GM10248 (cell line): Measurements from ENCODE around the gene SLC9A8.

Source experiments
- CTCF ChIA-PET: fragments of 300-600 bp; sonication (Branson Sonifier 250); formaldehyde crosslinking; extraction: SDS; loops from one replicate; lab custom pipeline; 2021; ENCODE audit warnings: antibody characterized with exemption; lab: Yijun Ruan, JAX
- POLR2A ChIA-PET: fragments of 350-650 bp; sonication (Branson Sonifier 250); formaldehyde crosslinking; extraction: SDS; loops from one replicate; lab custom pipeline; 2020; ENCODE audit warnings: antibody characterized with exemption; lab: Yijun Ruan, JAX
- DNase-seq: peaks from one replicate; pipeline ENCODE4 v3.0.0; 2012; ENCODE audit errors: extremely low spot score
- CTCF ChIP-seq: IDR thresholded peaks from 2 replicates; pipeline ENCODE4 v1.5.1; 2012; ENCODE audit warnings: mild to moderate bottlenecking, low read depth; ENCODE audit errors: extremely low read depth, missing control alignments, control extremely low read depth

Gene SLC9A8

GRCh38 chr20:49914310-49915117 is 101.9 kb downstream of the SLC9A8 start:
- CTCF ChIA-PET = interaction anchor here (0.9 to 4.6 kb wide), 12 partner anchors 9 to 373 kb away, joined by 3 to 17 read pairs (median 5); no protein-coding TSS in a partner anchor
- TF ChIP-seq CTCF = no peak
- POLR2A ChIA-PET = interaction anchor here (0.7 kb wide), 1 partner anchor 563 kb away, joined by 3 read pairs; no protein-coding TSS in a partner anchor
- peak; percentile 16 for DNase-seq

- TF ChIP-seq CTCF = no peak
- POLR2A ChIA-PET = interaction anchor here (0.7 to 2.2 kb wide), 2 partner anchors 11 to 21 kb away, joined by 3 to 16 read pairs; partner anchors contain the start of gene RNF114
Observed at GRCh38 chr20:49915118-49915379, 102.4 kb downstream of the SLC9A8 start.

DNA sequence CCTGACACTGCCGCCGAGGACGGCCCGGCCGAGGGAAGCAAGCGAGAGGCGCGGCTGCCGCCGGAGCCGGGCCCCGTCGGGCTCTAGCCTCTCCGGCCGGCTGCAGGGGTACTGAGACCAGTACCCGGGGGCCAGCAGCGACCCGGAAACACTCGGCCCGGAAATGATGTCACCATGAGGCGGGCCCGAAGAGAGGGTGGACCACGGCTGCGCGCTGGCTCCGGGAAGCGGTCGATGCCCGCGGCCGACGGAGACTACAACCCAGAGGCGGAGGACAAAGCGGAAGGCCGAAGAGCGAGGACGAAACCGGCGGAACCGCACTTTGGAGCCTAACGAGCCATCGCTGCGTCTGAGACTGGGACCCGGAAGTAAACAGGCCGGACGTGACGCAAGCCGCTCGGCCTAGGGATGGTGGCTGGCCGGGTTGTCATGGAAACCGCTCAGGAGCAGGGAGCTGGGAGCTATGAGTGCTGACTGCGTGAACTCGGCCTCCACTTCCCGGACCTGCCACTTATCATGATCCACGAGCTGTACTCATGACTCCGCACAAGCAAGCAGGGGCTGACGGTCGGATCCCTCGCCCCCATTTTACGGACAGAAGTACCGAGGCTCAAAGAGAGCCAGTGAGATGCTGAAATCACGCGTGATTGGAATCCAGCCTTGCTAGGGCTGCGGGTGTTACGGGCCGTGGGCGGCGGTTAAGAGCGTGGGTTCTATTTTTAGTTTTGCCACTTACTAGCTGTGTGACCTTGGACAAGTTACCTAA is 102.9 kb downstream of the SLC9A8 start, which contains the start of gene SPATA2:
Gene SPATA2 (minus strand): TSS at position 150 of the 766 bp plus-strand sequence. CDS start 7,039 bp downstream, outside the sequence.
- CTCF ChIA-PET = interaction anchor here (0.8 to 3.1 kb wide), 13 partner anchors 9 to 374 kb away, joined by 3 to 13 read pairs (median 5); no protein-coding TSS in a partner anchor

More at GRCh38 chr20:49915118-49915379, 102.4 kb downstream of the SLC9A8 start:
- DNase-seq = no peak
- CTCF ChIA-PET = interaction anchor here (0.8 to 4.6 kb wide), 9 partner anchors 10 to 373 kb away, joined by 3 to 17 read pairs (median 5); no protein-coding TSS in a partner anchor

GRCh38 chr20:49916146-49917002 is 103.7 kb downstream of the SLC9A8 start:
- CTCF ChIA-PET = interaction anchor here (0.8 to 3.1 kb wide), 17 partner anchors 8 to 375 kb away, joined by 3 to 13 read pairs (median 4); no protein-coding TSS in a partner anchor
- no peak for TF ChIP-seq CTCF
- POLR2A ChIA-PET = interaction anchor here (0.6 to 2.2 kb wide), 8 partner anchors 10 to 635 kb away, joined by 3 to 18 read pairs (median 6); partner anchors contain the start of gene RNF114
- no peak for DNase-seq

More for the DNA sequence above, 102.9 kb downstream of the SLC9A8 start, which contains the start of gene SPATA2:
- peak; percentile 95 for DNase-seq
- POLR2A ChIA-PET = interaction anchor here (0.7 to 2.2 kb wide), 3 partner anchors 11 to 224 kb away, joined by 3 to 16 read pairs (median 3); partner anchors contain the start of gene RNF114
- TF ChIP-seq CTCF = no peak

GRCh38 chr20:49918446-49918845 is 105.8 kb downstream of the SLC9A8 start:
- no peak for TF ChIP-seq CTCF
- no peak for DNase-seq
- CTCF ChIA-PET = interaction anchor here (1.0 to 3.0 kb wide), 2 partner anchors 12 to 72 kb away, joined by 3 to 12 read pairs; no protein-coding TSS in a partner anchor
- POLR2A ChIA-PET = no interaction called here
